Body of pancreas (tissue), 4 donors: ENCODE results near the gene FAH. TPM values are rescaled to one million over a fixed set of nuclear protein-coding genes. Genes with fewer than 3 reads are reported as not detected.

Source experiments
- ATAC-seq: fragments of 150-250 bp; one replicate; pipeline ENCODE4 v1.9.1; 2016
- DNase-seq, 4 donors: peaks; one replicate each; pipeline ENCODE4 v3.0.0-alpha.2; 2019
- H3K27ac ChIP-seq, 4 donors: fragments of 200-600 bp; sonication (generic); 1 replicate in 3 of 4; 2 replicates in 1 of 4; pipeline versions ENCODE4 v1.5.1 to v1.6.1; 2016 to 2019; ENCODE audit warnings: mild to moderate bottlenecking in 1 of 4, mixed read lengths in 1 of 4, moderate library complexity in 1 of 4
- H3K27me3 ChIP-seq, 2 donors: fragments of 200-600 bp; sonication (generic); one replicate each; pipeline ENCODE4 v1.6.0; 2016; ENCODE audit warnings: mild to moderate bottlenecking in 1 of 2
- H3K36me3 ChIP-seq, 2 donors: fragments of 200-600 bp; sonication (generic); replicated peaks in 1 of 2; 2 replicates each; pipeline ENCODE4 v1.5.1; 2016; ENCODE audit warnings: low read depth in 2 of 2; ENCODE audit not compliant: insufficient read depth in 1 of 2
- H3K4me1 ChIP-seq: fragments of 200-600 bp; sonication (generic); one replicate; pipeline ENCODE4 v1.6.0; 2016
- H3K4me3 ChIP-seq, 2 donors: fragments of 200-600 bp; sonication (generic); 1 replicate in 1 of 2; 2 replicates in 1 of 2; pipeline ENCODE4 v1.5.1; 2016 to 2019
- H3K9me3 ChIP-seq, 3 donors: fragments of 200-600 bp; sonication (generic); 1 replicate in 2 of 3; 2 replicates in 1 of 3; pipeline ENCODE4 v1.5.1; 2016
- POLR2A ChIP-seq, 3 donors: fragments of 450-650 bp; IDR thresholded peaks; one replicate each; pipeline ENCODE4 v1.6.1; 2016; ENCODE audit warnings: antibody characterized with exemption in 3 of 3, mild to moderate bottlenecking in 2 of 3
- WGBS, 2 donors: methylation state at CpG; one replicate each; pipeline ENCODE4 v1.1.5; 2017; 5-methylcytosine and 5-hydroxymethylcytosine counted together
- intact Hi-C: fragments of 100-400 bp; cut with DNase I; formaldehyde crosslinking; loops from one replicate; pipeline ENCODE4 v1.15.1; 2023
- total RNA-seq, 2 donors: library from RNA; depleted of rRNA; stranded (reverse); fragments of >200 nt; gene quantifications; one replicate each; pipeline ENCODE4 v1.1.0, GENCODE V29; 2016
- TF ChIP-seq, protein P1 (sequence below), 7 experiments: fragments of 450-650 bp in 4 of 7; fragments of 200-600 bp in 3 of 7; sonication (generic) in 3 of 7; IDR thresholded peaks; one replicate each; pipeline ENCODE4 v1.5.1; 2016 to 2019; ENCODE audit warnings: antibody characterized with exemption in 7 of 7

The FAH gene
- total RNA-seq, 2 donors from 2014 or later: 8.8 to 31.0 TPM

DNA sequence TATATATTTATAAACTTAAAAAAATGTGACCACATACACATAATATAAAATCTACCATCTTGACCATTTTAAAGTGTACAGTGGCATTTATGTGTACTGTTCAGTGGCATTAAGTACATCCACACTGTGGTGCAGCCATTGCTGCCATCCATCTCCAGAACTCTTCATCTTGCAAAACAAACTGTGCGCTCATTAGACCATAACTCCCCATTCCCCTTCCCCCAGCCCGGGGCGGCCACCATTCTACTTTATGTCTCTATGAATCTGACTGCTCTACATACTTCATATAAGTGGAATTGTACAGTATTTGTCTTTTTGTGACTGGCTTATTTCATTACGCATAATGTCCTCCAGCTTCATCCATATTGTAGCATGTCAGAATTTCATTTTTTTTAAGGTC, 51.4 kb downstream of the FAH start:
- ATAC-seq: no peak
- WGBS, 2 donors: 94 to 96% methylated on average over 4 of the region's 4 CpGs
- no peak overlapping the region for H3K27ac ChIP-seq

GRCh38 chr15:80207887-80208286, 55.1 kb downstream of the FAH start:
- WGBS, 2 donors: 48 to 59% methylated on average over 3 of the region's 3 CpGs
- ATAC-seq: peak; percentile 38

More for the DNA sequence above, 51.4 kb downstream of the FAH start:
- Histone ChIP-seq H3K9me3 (no peaks in the 10 kb centered on the region), H3K27me3 (no peaks in the 10 kb centered on the region), H3K4me1 (no peaks in the 10 kb centered on the region), H3K4me3 (no peak overlapping the region), H3K36me3 (no peaks in the 10 kb centered on the region)
- intact Hi-C loops: no loop called here
- TF ChIP-seq POLR2A (IDR thresholded peaks at IDR 0.05): no peak
- TF ChIP-seq, protein P1, sequence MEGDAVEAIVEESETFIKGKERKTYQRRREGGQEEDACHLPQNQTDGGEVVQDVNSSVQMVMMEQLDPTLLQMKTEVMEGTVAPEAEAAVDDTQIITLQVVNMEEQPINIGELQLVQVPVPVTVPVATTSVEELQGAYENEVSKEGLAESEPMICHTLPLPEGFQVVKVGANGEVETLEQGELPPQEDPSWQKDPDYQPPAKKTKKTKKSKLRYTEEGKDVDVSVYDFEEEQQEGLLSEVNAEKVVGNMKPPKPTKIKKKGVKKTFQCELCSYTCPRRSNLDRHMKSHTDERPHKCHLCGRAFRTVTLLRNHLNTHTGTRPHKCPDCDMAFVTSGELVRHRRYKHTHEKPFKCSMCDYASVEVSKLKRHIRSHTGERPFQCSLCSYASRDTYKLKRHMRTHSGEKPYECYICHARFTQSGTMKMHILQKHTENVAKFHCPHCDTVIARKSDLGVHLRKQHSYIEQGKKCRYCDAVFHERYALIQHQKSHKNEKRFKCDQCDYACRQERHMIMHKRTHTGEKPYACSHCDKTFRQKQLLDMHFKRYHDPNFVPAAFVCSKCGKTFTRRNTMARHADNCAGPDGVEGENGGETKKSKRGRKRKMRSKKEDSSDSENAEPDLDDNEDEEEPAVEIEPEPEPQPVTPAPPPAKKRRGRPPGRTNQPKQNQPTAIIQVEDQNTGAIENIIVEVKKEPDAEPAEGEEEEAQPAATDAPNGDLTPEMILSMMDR (IDR thresholded peaks at IDR 0.05): no peak
- DNase-seq: no peak

DNA sequence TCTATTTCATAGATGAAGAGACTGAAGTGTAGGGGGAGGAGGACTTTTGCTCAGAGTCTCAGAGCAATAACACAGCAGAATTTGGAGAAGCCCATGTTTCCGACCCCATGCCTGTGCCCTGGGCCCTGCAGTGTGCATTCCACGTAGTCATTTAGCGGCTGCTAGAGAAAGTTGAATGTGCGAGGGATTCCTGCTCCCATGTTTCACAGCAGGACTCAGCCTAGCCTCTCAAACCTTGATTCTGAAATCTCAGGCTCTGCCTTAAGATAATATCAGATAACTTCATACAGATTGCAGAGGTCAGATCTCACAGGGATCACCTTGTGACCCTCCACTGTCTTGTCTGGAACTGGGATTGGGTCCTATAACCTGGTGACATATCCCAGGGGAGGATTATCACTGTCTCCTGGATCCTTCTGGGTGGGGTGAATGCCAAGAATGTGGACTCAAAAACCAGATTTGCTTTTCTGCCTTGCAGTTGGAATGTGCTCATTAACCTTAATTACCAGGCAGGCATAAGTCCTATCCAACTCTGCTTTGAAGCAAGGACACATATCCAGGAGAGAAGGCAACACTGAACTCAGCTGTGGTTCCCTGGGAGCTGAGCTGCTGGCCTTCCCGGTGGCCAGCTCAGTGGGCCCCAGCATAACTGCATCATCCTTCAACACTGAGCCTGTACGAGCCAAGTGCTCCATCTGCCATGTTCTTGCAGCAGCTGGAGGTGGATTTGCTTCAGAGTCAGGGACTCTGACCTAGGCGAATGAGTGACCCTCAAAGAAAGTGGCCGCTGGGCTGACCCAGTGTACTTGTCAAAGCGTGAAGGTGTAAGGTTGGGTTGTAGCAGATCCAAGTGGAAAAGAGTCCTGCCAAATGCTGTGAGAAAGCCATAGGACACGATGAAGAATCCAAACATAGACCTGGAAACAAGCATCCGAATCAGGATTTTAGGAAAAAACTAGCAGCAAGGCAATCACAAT, 56.2 kb downstream of the FAH start:
- H3K36me3 ChIP-seq: no peaks in the 10 kb centered on the region
- H3K9me3 ChIP-seq: no peaks in the 10 kb centered on the region
- no peaks in the 10 kb centered on the region for H3K27me3 ChIP-seq
- ATAC-seq (no peak), DNase-seq (no peak)
- no peak for TF ChIP-seq POLR2A (IDR thresholded peaks at IDR 0.05)
- no peak overlapping the region for H3K4me3 ChIP-seq
- 89 to 90% methylated on average over 11 of the region's 11 CpGs for WGBS, 2 donors
- no peaks in the 10 kb centered on the region for H3K4me1 ChIP-seq
- H3K27ac ChIP-seq: no peak overlapping the region
- intact Hi-C loops: no loop called here

More at GRCh38 chr15:80207887-80208286, 55.1 kb downstream of the FAH start:
- Histone ChIP-seq H3K4me3 (no peak overlapping the region), H3K27me3 (no peaks in the 10 kb centered on the region), H3K27ac (no peak overlapping the region), H3K36me3 (no peaks in the 10 kb centered on the region), H3K9me3 (no peaks in the 10 kb centered on the region), H3K4me1 (no peaks in the 10 kb centered on the region)
- TF ChIP-seq POLR2A (IDR thresholded peaks at IDR 0.05): no peak
- TF ChIP-seq, protein P1 (IDR thresholded peaks at IDR 0.05): no peak
- DNase-seq: no peak
- intact Hi-C loops: no loop called here

DNA sequence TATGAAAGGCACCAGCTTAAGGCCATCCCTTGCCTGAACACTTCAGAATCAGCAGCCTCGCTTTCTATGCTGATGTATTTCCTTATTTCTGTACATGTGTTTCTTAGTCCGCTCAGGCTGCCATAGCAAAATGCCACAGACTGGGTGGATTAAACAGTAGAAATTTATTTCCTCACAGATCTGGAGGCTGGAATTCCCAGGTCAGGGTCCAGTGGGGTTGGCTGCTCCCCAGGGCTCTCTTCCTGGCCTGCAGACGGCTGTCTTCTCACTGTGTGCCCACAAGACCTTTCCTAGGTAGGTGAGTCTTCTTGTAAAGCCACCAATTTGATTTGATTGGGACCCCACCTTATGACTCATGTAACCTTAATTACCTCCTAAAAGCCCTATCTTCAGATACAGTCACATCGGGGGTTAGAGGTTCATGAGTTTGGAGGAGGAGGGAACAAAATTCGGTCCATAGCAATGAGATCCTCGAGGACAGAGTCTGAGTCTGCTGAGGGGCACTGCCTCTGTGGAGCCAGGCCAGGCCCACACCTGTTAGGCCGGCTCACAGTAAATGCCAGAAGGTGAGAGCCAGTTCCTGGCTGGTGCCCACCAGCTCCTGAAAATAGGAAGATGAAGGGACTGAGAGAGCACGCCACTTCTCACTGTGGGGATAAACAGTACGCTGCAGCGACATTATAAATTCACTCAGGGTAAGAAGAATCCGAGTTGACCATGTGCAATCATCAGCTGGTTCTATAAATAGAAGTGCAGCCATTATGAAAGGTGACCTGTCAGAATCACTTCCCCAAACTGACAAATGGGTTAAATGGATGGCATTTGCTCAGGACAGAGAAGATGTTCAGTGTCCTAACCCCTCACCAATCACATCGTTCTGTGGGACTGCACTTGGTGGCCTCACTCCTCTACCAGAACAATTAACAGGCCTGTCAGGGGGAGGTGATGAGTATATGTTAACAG, 58.1 kb downstream of the FAH start:
- intact Hi-C loops: no loop called here
- no peak for ATAC-seq
- WGBS, 2 donors: 60 to 74% methylated on average over 12 of the region's 12 CpGs

More for the DNA sequence above, 58.1 kb downstream of the FAH start:
- H3K4me1 ChIP-seq: peaks cover 12% of the 10 kb centered on the region
- no peak overlapping the region for H3K27ac ChIP-seq
- DNase-seq: peak in 1 of 4 donors; percentile 20
- TF ChIP-seq, protein P1 (IDR thresholded peaks at IDR 0.05): no peak
- no peak for TF ChIP-seq POLR2A (IDR thresholded peaks at IDR 0.05)
- no peak overlapping the region for H3K4me3 ChIP-seq
- no peaks in the 10 kb centered on the region for H3K36me3 ChIP-seq
- H3K9me3 ChIP-seq: no peaks in the 10 kb centered on the region
- H3K27me3 ChIP-seq: no peaks in the 10 kb centered on the region
